MM.1S (cell line): ENCODE data around the gene PTPRN2.

Experiments
- DNase-seq: peaks from one replicate; pipeline ENCODE4 v3.0.0-alpha.2; 2015
- H2AFZ ChIP-seq: fragments of 300-600 bp; sonication (generic); 2 replicates; pipeline ENCODE4 v1.6.0; 2016; ENCODE audit warnings: antibody characterized with exemption, low read length
- H3F3A ChIP-seq: fragments of 300-600 bp; sonication (generic); 2 replicates; pipeline ENCODE4 v1.6.1; 2016; ENCODE audit warnings: mild to moderate bottlenecking, antibody characterized with exemption, low read length, moderate library complexity, mixed read lengths; ENCODE audit not compliant: insufficient read depth
- H3K27ac ChIP-seq: fragments of 300-600 bp; sonication (generic); 2 replicates; pipeline ENCODE4 v1.5.1; 2016; ENCODE audit warnings: mild to moderate bottlenecking, low read length
- H3K27me3 ChIP-seq: fragments of 300-600 bp; sonication (generic); replicated peaks from 2 replicates; pipeline ENCODE4 v1.6.0; 2016; ENCODE audit warnings: low read length; ENCODE audit not compliant: insufficient read depth
- H3K36me3 ChIP-seq: fragments of 300-600 bp; sonication (generic); replicated peaks from 2 replicates; pipeline ENCODE4 v1.6.1; 2016; ENCODE audit warnings: mild to moderate bottlenecking, low read length, mixed read lengths; ENCODE audit not compliant: insufficient read depth
- H3K4me1 ChIP-seq: fragments of 300-600 bp; sonication (generic); 2 replicates; pipeline ENCODE4 v1.6.1; 2016; ENCODE audit warnings: low read length, mixed read lengths
- H3K4me2 ChIP-seq: fragments of 300-600 bp; sonication (generic); 2 replicates; pipeline ENCODE4 v1.6.0; 2016; ENCODE audit warnings: low read depth, low read length
- H3K4me3 ChIP-seq: fragments of 300-600 bp; sonication (generic); 2 replicates; pipeline ENCODE4 v1.5.1; 2016; ENCODE audit warnings: low read length, mixed read lengths
- H3K79me2 ChIP-seq: fragments of 300-600 bp; sonication (generic); 2 replicates; pipeline ENCODE4 v1.6.1; 2016; ENCODE audit warnings: mixed run types, low read length, mixed read lengths
- H3K9ac ChIP-seq: fragments of 300-600 bp; sonication (generic); 2 replicates; pipeline ENCODE4 v1.6.1; 2016; ENCODE audit warnings: low read length, mixed read lengths
- H3K9me2 ChIP-seq: fragments of 300-600 bp; sonication (generic); replicated peaks from 2 replicates; pipeline ENCODE4 v1.6.1; 2016; ENCODE audit warnings: mild to moderate bottlenecking, low read length, mixed read lengths; ENCODE audit not compliant: insufficient read depth
- H3K9me3 ChIP-seq: fragments of 300-600 bp; sonication (generic); replicated peaks from 2 replicates; pipeline ENCODE4 v1.6.1; 2016; ENCODE audit warnings: mild to moderate bottlenecking, low read length, mixed read lengths; ENCODE audit not compliant: insufficient read depth
- H4K20me1 ChIP-seq: fragments of 300-600 bp; sonication (generic); 2 replicates; pipeline ENCODE4 v1.6.1; 2016; ENCODE audit warnings: mild to moderate bottlenecking, low read length, moderate library complexity, mixed read lengths; ENCODE audit not compliant: insufficient read depth
- EZH2 ChIP-seq: fragments of 300-600 bp; sonication (generic); optimal IDR thresholded peaks from 2 replicates; pipeline ENCODE3; 2017; ENCODE audit warnings: low read depth, mild to moderate bottlenecking, antibody characterized with exemption, low read length, mixed read lengths
- EZH2phosphoT487 ChIP-seq: fragments of 300-600 bp; sonication (generic); IDR thresholded peaks from 2 replicates; pipeline ENCODE4 v1.6.1; 2018; ENCODE audit warnings: antibody characterized with exemption, low read length
- TF ChIP-seq, protein P1 (sequence below): fragments of 300-600 bp; sonication (generic); IDR thresholded peaks from 2 replicates; pipeline ENCODE4 v1.5.1; 2016; ENCODE audit warnings: antibody characterized with exemption, low read length, mixed read lengths

The PTPRN2 gene

DNA sequence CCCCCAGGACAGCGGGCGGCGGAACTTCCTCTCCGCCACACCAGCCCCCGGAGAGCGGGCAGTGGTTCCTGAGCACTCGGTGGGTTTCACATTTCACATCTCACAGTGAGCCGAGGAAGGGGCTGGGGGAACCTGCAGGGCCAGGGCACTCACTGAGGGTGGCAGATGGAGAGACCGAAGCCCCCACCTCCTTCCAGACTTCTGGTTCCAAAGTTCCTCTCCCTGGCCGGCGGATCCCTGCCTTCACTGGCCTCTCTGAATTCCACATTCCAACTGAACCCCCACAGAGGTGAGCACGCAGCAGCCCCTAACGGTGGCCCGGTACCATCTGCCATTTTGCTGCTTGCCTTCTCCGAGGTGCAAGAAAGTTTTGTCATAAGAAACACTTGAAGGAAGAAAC, 461.0 kb downstream of the PTPRN2 start:
- Histone ChIP-seq H2AFZ (no peak overlapping the region), H3K4me1 (no peaks in the 10 kb centered on the region), H3K9me2 (no peaks in the 10 kb centered on the region), H3K4me2 (no peak overlapping the region), H3K4me3 (no peak overlapping the region), H3K9ac (no peak overlapping the region), H3F3A (no peaks in the 10 kb centered on the region), H3K27ac (no peak overlapping the region), H3K36me3 (no peaks in the 10 kb centered on the region), H3K9me3 (no peaks in the 10 kb centered on the region), H3K27me3 (peaks cover 62% of the 10 kb centered on the region), H4K20me1 (no peaks in the 10 kb centered on the region), H3K79me2 (no peaks in the 10 kb centered on the region)
- TF ChIP-seq EZH2 (no peak), EZH2phosphoT487 (no peak)
- TF ChIP-seq, protein P1, sequence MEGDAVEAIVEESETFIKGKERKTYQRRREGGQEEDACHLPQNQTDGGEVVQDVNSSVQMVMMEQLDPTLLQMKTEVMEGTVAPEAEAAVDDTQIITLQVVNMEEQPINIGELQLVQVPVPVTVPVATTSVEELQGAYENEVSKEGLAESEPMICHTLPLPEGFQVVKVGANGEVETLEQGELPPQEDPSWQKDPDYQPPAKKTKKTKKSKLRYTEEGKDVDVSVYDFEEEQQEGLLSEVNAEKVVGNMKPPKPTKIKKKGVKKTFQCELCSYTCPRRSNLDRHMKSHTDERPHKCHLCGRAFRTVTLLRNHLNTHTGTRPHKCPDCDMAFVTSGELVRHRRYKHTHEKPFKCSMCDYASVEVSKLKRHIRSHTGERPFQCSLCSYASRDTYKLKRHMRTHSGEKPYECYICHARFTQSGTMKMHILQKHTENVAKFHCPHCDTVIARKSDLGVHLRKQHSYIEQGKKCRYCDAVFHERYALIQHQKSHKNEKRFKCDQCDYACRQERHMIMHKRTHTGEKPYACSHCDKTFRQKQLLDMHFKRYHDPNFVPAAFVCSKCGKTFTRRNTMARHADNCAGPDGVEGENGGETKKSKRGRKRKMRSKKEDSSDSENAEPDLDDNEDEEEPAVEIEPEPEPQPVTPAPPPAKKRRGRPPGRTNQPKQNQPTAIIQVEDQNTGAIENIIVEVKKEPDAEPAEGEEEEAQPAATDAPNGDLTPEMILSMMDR, result no peak
- no peak for DNase-seq

DNA sequence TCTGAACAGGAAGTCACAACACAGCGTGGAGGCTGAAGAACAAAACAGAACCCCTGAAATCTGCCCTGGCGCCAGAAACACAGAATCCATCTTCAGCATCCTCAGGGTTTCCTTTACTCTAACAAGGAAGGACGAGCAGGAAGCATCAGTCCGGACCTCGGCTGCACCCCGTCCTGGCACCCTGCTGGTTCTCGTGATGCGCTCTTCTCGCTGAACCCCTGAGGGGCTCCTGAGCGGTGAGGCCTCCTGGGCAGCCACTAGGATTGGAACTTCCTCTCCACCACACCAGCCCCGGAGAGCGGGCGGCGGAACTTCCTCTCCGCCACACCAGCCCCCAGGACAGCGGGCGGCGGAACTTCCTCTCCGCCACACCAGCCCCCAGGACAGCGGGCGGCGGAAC, 461.9 kb downstream of the PTPRN2 start:
- H3K9ac ChIP-seq, result no peak overlapping the region
- no peaks in the 10 kb centered on the region for H3K36me3 ChIP-seq
- DNase-seq, result no peak
- peaks cover 71% of the 10 kb centered on the region for H3K27me3 ChIP-seq
- H4K20me1 ChIP-seq, result no peaks in the 10 kb centered on the region
- no peak overlapping the region for H3K27ac ChIP-seq
- no peaks in the 10 kb centered on the region for H3K4me1 ChIP-seq
- no peaks in the 10 kb centered on the region for H3K9me3 ChIP-seq
- H3K9me2 ChIP-seq, result no peaks in the 10 kb centered on the region
- no peaks in the 10 kb centered on the region for H3F3A ChIP-seq
- H3K4me2 ChIP-seq, result no peak overlapping the region
- H3K79me2 ChIP-seq, result no peaks in the 10 kb centered on the region
- no peak overlapping the region for H3K4me3 ChIP-seq
- H2AFZ ChIP-seq, result no peak overlapping the region
- no peak for TF ChIP-seq EZH2phosphoT487
- TF ChIP-seq, protein P1, result no peak
- TF ChIP-seq EZH2, result no peak

DNA sequence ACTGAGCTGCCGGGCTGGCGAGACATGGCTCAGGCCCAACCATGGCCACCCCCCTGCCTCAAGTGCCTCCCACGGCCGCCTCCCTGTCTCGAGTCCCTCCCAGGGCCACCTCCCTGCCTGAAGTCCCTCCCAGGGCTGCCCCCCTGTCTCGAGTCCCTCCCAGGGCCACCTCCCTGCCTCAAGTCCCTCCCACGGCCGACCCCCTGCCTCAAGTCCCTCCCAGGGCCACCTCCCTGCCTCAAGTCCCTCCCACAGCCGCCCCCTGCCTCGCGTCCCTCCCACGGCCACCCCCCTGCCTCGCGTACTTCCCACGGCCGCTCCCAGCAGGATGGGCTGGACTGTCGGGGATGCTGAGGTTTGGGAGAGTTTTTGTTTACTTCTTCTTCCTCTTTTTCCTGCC, 462.5 kb downstream of the PTPRN2 start:
- Histone ChIP-seq H3K79me2 (no peaks in the 10 kb centered on the region), H3F3A (no peaks in the 10 kb centered on the region), H4K20me1 (no peaks in the 10 kb centered on the region), H3K4me2 (no peak overlapping the region), H3K36me3 (no peaks in the 10 kb centered on the region), H3K9me2 (no peaks in the 10 kb centered on the region), H3K4me1 (no peaks in the 10 kb centered on the region), H2AFZ (no peak overlapping the region), H3K4me3 (no peak overlapping the region), H3K27me3 (peaks cover 77% of the 10 kb centered on the region), H3K27ac (no peak overlapping the region), H3K9me3 (no peaks in the 10 kb centered on the region), H3K9ac (no peak overlapping the region)
- TF ChIP-seq EZH2phosphoT487, result no peak
- TF ChIP-seq EZH2, result no peak
- TF ChIP-seq, protein P1, result no peak
- DNase-seq, result no peak
